ENCODE measurements around the gene TMEM229B. TPM values are rescaled to one million over a fixed set of nuclear protein-coding genes. Genes with fewer than 3 reads are reported as not detected.

The TMEM229B gene
- total RNA-seq, 1 experiment from 2014 or later: 0.71 TPM

GRCh38 chr14:67426161-67426560 lies 62.4 kb downstream of the TMEM229B start:
- intact Hi-C loops (cut with micrococcal nuclease): loop anchor here (2.0 to 5.0 kb wide), 2 partner anchors 106 to 279 kb away; partner anchors contain the start of gene PLEKHH1
- no peaks in the 10 kb centered on the region for H3K27me3 ChIP-seq (ENCODE audit: insufficient read depth, low read length)
- ATAC-seq: no peak
- TF ChIP-seq CEBPB (IDR thresholded peaks at IDR 0.05; ENCODE audit: low read depth) (no peak), SP1 (IDR thresholded peaks at IDR 0.05; ENCODE audit: low read depth) (no peak), ZFX (IDR thresholded peaks at IDR 0.05) (no peak), JUND (IDR thresholded peaks at IDR 0.05) (no peak), EGR1 (IDR thresholded peaks at IDR 0.05; ENCODE audit: low read depth) (no peak), ZNF274 (IDR thresholded peaks at IDR 0.05; ENCODE audit: low read depth, low read length) (no peak), POLR2AphosphoS5 (IDR thresholded peaks at IDR 0.05; ENCODE audit: low read depth, low read length) (no peak), ZBTB33 (IDR thresholded peaks at IDR 0.05; ENCODE audit: extremely low read depth, insufficient replicate concordance, low read length) (no peak), CBX3 (IDR thresholded peaks at IDR 0.05; ENCODE audit: low read depth) (no peak)
- H3K4me2 ChIP-seq (ENCODE audit: low read length): no peak overlapping the region
- BruUV-seq (replicated peaks): no TSS peak
- no peaks in the 10 kb centered on the region for H4K20me1 ChIP-seq (ENCODE audit: insufficient read depth)
- no peak for DNase-seq (ENCODE audit: low read depth, low spot score)
- POLR2A ChIA-PET: no interaction called here
- H3K9me3 ChIP-seq (ENCODE audit: control insufficient read depth in 1 of 2, insufficient read depth in 1 of 2, low read depth in 1 of 2, low read length in 2 of 2): no peaks in the 10 kb centered on the region
- CTCF ChIA-PET: interaction anchor here (0.7 to 4.4 kb wide), 11 partner anchors 11 to 289 kb away, joined by 4 to 78 read pairs (median 11); partner anchors contain the start of genes ARG2, PLEK2 and RDH12
- RAD21 ChIA-PET (ENCODE audit: low non-redundant PET in 1 of 2, low total read pairs in 2 of 2, uncharacterized antibody in 2 of 2, unreplicated experiment in 2 of 2): interaction anchor here (0.6 to 3.0 kb wide), 7 partner anchors 17 to 241 kb away, joined by 3 to 29 read pairs (median 5); no protein-coding TSS in a partner anchor
- no peak overlapping the region for H3K9ac ChIP-seq (ENCODE audit: low read length)
- H3K4me1 ChIP-seq (ENCODE audit: control insufficient read depth in 1 of 2, insufficient read depth in 2 of 2, low read length in 2 of 2): peaks cover 5 to 25% of the 10 kb centered on the region in 2 experiments; a peak in 3 of 4 replicates
- no peaks in the 10 kb centered on the region for H3K36me3 ChIP-seq (ENCODE audit: control insufficient read depth in 1 of 2, insufficient read depth in 2 of 2, low read length in 2 of 2)
- no peak overlapping the region for H3K27ac ChIP-seq (ENCODE audit: low read depth, low read length)
- no peak overlapping the region for H3K4me3 ChIP-seq (replicated peaks in 1 of 2; ENCODE audit: low read depth in 1 of 2, low read length in 2 of 2)
- H2AFZ ChIP-seq (ENCODE audit: low read depth, low read length, poor library complexity, severe bottlenecking): no peak overlapping the region
- H3K79me2 ChIP-seq (ENCODE audit: insufficient read depth, low read length): no peaks in the 10 kb centered on the region
- no peaks in the 10 kb centered on the region for H3K9me2 ChIP-seq (ENCODE audit: insufficient read depth)

Data from HCT116 (cell line).